HT-29 (cell line): Measurements from ENCODE around the gene UPK1A. TPM values are rescaled to one million over a fixed set of nuclear protein-coding genes. Genes with fewer than 3 reads are reported as not detected.
A peak's percentile ranks its signal among the peaks of the same experiment; 100 is the strongest.
"Not testable (repeated sequence)": the region's sequence is repeated elsewhere in the genome, so short reads cannot be mapped to it uniquely, and the experiment has no call there.

ENCODE experiments used
- DNase-seq: peaks from one replicate; pipeline ENCODE4 v3.0.0-alpha.2; 2015; ENCODE audit warnings: low spot score
- total RNA-seq: library from RNA; depleted of rRNA; stranded (reverse); fragments of >200 nt; shearing (Covaris generic); gene quantifications from 2 replicates; pipeline ENCODE4 v1.2.3, GENCODE V29; 2014

The UPK1A gene
- total RNA-seq, 1 experiment from 2014 or later, result not detected

DNA sequence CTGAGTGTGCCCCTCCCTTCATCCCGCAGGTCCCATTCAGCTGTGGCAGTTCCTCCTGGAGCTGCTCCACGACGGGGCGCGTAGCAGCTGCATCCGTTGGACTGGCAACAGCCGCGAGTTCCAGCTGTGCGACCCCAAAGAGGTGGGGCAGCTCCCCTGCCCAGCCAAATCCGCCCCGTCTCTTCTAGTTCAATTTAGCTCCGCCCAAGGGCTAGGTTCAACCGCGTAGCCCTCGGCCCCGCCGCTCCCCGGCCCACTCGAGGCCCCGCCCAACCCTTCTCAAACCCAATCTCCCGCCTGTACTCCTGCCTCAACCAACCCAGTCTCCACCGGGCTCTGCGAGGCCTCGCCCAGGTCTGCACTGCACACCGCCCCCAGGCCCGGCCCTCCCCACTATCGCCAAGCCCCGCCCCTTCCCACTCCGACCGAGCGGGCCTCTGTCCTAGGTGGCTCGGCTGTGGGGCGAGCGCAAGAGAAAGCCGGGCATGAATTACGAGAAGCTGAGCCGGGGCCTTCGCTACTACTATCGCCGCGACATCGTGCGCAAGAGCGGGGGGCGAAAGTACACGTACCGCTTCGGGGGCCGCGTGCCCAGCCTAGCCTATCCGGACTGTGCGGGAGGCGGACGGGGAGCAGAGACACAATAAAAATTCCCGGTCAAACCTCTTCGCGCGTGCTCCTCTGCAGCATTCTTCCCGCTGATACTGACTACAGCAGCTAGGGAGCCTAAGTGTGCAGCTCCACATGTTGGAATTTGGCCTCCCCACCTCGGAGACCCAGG, 21.9 kb upstream of the UPK1A start:
- DNase-seq, result peak; percentile 94

DNA sequence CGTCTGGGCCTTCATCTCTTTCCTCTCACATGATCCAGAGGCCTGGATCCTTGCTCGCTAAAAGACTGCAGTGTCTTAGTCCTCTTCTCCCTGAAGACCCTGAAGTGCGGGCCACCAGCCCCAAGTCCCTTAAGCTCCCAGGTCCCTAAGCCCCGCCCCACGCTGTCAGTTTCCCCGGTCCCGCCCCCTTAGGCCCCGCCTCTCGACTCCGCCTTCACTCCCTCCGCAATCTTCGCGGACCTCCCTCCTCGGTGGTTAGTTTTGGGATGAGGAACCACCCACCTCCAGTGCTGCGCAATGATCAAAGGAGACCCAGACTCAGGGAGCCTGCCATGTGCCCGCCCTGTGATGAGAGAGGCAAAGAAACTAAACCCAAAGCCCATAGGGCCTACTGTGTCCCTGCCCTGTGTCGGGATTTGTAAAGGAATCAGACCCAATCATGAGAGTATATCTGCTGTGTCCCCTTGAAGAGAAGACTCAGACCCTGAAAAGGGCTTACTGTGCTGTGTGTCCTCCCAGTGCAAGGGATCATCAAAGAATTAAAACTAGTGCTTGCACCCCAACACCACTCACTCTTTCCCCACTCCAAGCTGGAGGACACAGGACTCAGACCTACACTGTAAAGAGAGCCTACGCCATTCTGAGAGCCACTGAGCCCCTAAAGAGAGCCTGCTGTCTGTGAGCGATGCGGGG, 21.2 kb upstream of the UPK1A start:
- DNase-seq, result peak; percentile 66

DNA sequence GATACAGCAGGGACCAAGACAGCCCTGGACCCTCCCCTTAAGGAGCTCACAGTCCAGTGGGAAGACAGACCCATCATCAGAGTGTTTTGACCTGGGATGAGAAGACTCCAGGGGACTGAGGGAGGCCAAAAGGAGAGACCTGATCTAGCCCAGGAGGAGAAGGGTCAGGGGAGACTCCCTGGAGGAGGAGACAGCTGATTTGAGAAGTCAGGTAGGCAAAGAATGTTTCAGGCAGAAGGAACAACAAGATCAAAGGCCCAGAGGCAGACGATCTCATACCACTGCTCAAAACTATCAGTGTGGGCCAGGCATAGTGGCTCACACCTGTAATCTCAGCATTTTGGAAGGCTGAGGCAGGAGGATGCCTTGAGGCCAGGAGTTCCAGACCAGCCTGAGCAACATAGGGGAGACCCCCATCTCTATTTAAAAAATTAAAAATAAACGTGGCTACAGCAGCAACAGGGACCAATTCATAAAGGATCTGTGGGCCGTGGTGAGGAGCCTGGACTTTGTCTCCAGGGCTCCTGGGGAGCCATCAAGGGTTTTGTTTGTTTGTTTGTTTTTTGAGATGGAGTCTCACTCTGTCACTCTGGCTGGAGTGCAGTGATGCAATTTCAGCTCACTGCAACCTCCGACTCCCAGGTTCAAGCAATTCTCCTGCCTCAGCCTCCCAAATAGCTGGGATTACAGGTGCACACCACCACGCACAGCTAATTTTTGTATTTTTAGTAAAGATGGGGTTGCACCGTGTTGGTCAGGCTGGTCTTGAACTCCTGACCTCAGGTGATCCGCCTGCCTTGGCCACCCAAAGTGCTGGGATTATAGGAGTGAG, 20.4 kb upstream of the UPK1A start:
- no peak for DNase-seq

DNA sequence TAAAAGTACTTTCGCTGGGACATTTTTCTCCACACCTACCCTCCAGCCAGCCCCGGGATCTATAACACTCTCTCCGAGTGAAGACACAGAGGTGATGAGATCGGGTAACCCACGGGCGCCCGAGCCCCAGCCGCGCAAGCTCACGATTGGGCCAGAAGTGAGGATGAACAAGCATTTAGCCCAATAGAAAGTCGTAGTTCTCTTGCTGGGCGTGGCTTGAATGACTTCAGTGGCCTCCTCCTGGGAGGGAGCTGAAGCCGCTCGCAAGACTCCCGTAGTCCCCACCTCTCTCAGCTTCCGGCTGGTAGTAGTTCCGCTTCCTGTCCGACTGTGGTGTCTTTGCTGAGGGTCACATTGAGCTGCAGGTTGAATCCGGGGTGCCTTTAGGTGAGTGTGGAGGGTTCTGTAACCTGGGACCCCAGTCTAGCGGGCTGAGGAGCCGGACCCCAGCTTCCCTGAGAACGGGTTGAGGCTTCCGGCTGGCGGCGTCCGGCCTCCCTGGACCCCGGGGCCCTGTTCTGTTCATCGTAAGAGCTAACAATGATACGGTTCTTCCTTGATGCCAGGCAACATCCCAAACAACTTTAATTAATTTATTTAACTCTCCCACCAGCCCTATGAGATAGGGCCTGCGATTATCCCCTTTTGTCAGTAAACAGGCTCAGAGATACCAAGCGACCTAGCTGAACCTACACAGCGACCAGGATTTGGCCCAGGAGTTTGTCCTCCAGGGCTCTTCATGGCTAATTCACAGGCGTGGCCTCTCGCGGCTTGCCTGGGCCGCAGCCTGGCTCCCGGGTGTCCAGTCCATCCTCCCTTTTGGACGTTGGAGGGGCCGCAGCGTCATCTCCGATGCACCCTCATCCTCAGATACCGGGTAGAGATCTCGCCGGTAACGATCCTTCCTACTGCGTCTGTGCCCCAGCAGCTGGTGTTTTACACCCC, 18.0 kb upstream of the UPK1A start, which contains the start of gene COX6B1:
COX6B1 (plus strand) TSS at position 307 of the 945 bp plus-strand sequence. CDS start 2,921 bp downstream, outside the sequence.
- DNase-seq, result peak; percentile 99

DNA sequence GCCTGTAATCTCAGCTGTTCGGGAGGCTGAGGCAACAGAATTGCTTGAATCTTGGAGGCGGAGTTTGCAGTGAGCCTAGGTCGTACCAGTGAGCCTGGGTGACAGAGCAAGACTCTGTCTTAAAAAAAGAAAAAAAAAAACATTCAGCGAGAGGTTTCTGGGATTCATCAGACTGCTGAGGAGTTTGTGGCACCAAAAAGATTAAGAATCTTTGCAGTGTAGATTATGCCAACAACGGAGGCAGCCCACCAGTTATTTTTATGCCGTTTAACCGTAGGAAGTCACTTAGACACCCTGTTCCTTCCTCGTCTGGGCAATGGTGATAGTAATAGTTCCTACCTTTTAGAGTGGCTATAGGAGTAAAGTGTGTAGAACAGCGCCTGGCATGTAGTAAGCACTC, 15.7 kb upstream of the UPK1A start:
- no peak for DNase-seq

DNA sequence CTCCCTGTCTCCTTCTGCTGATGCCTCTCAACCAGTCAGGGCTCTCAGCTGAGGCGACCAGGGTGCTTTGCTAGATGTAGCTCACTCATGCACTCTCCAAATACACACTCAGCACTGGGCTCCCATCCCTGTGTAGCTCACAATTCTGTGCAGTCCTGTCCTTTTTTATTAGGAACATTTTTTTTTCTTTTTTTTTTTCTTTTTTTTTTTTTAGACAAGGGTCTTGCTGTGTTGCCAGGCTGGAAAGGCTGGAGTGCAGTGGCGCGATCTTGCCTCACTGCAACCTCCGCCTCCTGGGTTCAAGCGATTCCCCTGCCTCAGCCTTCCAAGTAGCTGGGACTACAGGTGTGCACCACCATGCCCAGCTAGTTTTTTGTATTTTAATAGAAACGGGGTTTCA, 11.5 kb upstream of the UPK1A start:
- DNase-seq, result not testable (repeated sequence)

DNA sequence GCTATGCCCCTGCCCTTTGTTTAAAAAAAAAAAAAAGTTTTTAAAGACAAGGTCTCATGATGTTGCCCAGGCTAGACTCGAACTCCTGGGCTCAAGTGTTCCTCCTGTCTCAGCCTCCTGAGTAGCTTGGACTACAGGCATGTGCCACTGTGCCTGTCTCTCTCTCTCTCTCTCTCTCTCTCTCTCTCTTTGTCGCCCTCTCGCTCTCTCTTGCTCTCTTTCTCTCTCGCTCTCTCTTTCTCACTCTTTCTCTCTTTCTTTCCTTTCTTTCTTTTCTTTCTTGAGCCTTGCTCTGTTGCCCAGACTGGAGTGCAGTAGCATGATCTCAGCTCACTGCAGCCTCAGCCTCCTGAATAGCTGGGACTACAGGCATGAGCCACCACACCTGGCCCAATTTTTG, 10.7 kb upstream of the UPK1A start:
- DNase-seq, result no peak

DNA sequence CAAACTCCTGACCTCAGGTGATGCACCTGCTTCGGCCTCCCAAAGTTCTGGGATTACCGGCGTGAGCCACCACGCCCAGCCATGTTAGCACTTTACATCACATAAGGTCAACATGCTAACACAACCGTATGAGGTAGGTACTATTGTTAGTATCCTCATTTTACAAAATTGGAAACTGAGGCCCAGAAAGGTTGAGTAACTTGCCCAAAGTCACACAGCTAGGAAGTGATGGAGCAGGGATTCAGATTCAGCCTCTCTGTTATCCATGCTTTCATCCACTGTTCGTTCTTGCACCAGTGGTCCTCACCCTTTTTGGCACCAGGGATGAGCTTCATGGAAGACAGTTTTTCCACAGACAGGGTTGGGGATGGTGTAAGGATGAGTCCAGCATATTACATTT, 9.6 kb upstream of the UPK1A start:
- DNase-seq, result no peak

DNA sequence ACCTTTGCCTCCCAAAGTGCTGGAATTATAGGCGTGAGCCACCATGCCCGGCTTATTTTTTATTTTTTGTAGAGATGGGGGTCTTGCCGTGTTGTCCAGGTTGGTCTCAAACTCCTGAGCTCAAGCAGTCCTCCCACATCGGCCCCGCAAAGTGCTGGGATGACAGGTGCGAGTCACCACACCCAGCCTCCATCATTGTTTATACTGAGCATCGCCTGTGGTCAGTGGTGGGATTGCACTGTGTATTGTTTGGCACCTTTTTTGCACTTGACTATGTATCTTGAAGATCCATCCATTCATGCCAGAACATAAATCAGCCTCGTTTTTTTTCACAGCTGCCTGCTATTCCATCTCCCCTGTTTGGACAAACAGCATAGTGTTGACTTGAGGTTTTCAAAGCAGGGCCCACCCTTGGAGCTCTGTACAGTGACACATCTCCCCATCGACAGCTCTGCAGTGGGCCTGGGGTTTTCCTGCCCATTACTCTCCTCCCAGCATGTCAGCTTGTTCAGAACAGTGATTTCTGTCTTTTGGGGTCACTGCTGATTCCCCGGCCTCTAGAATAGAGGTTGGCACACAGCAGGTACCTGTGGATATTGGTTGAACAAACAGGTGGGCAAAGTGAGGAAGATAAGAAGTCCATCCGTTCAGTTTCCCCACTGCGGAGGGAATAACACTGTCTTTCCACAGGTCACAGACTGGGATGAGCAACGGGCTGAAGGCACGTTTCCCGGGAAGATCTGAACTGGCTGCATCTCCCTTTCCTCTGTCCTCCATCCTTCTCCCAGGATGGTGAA, 8.2 kb upstream of the UPK1A start:
- no peak for DNase-seq

DNA sequence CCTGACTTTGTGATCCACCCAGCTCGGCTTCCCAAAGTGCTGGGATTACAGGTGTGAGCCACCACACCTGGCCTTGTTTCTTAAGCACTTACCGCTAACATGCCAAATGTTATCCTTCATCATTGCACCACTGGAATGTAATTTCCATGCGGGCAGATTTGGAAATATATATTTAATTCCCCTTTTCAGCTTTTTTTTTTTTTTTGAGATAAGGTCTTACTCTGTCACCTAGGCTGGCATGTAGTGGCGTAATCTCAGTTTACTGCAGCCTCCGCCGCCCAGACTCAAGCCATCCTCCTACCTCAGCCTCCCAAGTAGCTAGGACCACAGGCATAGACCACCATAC, 4.3 kb upstream of the UPK1A start:
- DNase-seq, result no peak

DNA sequence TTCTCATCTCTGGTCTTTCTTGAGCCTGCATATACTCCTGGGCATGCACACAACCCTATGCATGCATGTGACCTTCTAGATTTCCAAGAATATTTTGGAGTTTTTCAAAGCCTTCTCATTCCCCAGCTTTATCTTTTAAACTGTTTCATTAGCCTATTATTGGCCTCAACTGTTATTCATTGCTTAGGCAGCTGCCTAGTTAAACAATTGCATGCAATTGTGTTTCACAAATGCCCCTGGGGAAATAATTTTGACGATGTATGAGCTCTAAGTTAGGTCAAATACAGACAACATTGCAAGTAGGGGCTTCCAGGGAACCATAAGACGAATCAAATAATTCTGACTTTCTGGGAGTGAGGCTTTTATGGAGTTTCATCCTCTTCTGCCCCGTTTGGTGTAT, 2.3 kb upstream of the UPK1A start:
- DNase-seq, result no peak

DNA sequence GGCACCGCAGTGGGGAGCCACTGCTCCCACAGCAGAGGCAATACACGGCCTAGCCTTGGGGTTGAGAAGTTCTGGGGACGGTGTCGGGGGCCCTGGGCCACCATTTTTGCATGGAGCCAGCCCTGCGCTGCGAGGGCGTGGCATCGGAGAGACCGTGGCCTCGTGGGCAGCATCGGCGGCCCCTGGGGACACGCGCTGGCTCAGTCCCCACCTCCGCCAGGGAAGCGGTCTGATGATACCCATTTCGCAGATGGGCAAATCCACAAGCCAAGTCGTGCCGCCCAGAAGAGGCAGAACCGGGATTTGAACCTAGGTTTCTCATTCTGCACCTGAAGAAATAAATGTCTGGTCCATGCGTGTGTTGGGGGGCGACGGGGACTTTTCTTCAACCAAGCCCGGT, 1.2 kb upstream of the UPK1A start:
- DNase-seq, result no peak

DNA sequence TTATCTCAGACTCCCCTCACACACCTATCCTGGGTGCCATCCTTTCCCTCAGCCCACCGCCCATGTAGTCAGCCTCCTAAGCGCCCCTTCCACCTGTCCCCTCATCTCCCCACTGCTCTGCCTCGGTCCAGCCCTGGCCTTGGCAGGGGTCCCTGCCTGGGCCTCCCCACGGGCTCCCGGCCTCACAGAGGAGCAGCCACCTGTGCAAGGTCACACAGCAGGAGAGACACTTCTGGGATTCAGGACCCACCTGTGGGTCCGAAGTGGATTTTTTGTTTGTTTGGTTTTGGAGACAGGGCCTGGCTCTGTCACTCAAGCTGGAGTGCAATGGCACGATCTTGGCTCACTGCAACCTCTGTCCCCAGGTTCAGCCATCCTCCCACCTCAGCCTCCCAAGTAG, 713 bp upstream of the UPK1A start:
- DNase-seq, result no peak

DNA sequence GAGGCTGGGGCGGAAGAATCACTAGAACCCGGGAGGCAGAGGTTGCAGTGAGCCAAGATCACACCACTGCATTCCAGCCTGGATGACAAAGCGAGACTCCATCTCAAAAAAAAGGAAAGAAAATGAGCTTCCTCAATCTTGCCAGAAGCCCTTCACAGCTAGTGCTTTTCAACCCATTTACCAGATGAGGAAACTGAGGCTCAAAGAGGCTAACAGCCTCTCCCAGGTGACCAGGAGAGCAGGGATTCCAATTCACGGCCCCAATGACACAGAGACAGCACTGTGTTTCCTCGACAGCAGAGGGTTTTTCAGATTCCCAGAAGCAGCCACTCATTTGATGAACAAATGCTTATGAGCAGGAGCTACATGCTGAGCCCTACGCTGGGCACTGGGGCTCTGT, 3.2 kb downstream of the UPK1A start:
- DNase-seq, result no peak

DNA sequence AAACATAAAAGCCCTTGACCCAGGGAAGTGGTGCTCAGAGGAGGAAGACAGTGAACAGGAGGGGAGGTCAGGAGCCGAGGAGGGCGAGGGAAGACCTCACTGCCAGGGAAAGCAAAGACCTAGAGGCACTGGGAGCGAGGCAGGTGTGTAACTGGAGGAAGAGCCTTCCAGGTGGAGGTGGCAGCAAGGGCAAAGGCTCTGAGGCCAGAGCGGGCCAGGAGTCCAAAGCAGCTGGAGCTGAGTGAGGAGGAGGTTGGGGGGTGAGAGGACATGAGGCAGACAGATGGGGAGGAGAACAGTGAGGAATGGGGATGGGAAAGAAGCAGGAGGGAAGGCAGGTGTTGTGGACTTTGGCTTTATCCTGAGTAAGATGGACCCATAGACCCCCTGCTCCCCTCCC, 3.7 kb downstream of the UPK1A start:
- no peak for DNase-seq

DNA sequence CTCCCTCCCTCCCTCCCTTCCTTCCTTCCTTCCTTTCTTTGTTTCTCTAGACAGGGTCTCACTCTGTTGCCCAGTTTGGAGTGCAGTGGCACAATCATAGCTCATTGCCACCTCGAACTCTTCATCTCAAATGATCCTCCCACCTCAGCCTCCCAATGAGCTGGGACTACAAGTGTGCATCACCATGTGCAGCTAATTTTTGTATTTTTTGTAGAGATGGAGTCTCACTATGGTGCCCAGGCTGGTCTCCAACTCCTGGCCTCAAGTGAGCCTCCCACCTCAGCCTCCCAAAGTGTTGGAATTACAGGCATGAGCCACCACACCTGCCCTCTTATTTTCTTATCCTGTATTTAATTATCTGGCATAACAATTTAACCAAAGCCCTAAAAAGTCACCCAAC, 4.4 kb downstream of the UPK1A start:
- no peak for DNase-seq

DNA sequence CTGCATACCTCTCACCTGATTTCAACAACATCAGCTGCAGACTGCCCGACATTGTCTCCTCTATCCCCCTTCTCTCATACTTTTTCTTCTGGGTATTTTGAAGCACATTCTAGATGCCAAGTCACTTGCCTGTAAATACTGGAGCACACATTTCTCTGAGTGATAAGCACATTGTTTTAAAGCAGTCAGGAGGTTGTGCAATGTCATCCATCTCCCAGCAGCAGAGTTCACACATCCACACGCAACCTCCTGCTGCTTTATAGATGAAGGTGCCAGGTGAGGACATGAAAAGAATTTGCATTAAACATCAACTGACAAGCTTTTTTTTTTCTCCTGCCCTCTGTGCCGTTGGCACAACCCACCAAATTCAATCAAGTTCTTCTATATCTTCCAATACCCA, 5.5 kb downstream of the UPK1A start:
- no peak for DNase-seq

DNA sequence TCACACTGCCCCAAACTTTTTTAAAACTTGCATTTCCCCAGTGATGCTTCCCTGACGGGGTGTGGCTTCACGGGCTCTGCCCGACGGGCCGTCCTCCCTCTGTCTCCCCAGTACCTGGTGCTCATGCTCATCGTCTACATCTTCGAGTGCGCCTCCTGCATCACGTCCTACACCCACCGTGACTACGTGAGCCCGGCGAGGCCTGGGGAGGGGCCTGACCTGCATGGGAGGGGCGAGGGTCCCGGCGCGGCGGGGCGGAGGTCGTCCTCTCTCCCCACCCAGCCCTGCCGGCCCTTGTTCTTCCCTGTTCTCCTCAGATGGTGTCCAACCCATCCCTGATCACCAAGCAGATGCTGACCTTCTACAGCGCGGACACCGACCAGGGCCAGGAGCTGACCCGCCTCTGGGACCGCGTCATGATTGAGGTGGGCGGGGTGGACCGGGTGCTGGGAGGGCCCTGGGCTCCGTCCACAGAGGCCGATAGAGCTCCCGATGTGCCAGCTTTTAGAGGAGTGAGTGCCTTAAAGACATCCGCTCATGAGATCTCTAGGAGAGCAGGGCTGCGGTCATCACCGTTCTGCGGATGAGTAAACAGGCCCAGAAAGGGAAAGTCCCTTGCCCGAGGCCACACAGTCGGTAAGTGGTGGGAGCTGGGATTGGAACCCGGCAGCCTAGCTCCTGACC, 6.9 kb downstream of the UPK1A start:
- no peak for DNase-seq

DNA sequence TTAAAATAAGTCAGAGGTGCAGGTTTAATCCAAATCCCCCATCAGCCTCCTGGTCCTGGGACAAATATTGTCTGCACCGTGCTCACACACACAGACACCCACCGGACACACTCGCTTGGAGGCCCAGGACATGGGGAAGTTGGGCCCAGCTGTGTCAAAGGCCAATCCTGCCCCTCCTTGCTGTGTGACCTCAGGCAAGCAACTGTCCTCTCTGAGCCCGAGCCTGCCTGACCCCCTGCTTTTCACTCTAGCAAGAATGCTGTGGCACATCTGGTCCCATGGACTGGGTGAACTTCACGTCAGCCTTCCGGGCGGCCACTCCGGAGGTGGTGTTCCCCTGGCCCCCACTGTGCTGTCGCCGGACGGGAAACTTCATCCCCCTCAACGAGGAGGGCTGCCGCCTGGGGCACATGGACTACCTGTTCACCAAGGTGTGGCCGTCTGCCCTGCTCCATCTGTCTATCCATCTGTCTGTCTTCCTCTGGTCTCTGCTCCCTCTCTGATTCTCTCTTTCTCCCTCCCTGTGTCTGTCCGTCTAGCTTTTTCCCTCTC, 9.3 kb downstream of the UPK1A start:
- no peak for DNase-seq

DNA sequence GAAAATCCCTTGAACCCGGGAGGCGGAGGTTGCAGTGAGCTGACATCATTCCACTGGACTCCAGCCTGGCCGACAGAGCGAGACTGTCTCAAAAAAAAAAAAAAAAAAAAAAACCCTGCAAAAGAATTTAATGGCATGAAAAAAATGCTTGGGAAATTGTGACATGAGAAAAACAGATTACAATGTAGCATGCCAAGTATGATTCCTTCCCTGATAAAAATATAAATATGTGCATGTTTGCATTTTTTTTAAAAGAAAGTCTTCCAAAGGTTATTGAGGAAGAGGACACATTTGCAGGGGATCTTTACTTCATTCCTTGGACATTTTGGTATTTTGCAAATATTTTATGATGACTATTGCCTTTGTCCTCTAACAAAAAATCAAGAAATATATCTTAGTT, 23.5 kb downstream of the UPK1A start:
- DNase-seq, result no peak
